PFSK-1 (cell line): ENCODE results near the gene STEAP2.

Source experiments
- FOXP2 ChIP-seq: optimal IDR thresholded peaks from 2 replicates; pipeline ENCODE3; 2011; ENCODE audit warnings: borderline replicate concordance, control low read depth, inconsistent platforms; ENCODE audit not compliant: insufficient read depth; ENCODE audit errors: extremely low read length, extremely low read depth
- POLR2AphosphoS5 ChIP-seq: IDR thresholded peaks from 2 replicates; pipeline ENCODE4 v1.6.1; 2012; ENCODE audit warnings: low read depth, mild to moderate bottlenecking, control low read depth, low read length, moderate library complexity
- SIN3A ChIP-seq: IDR thresholded peaks from 2 replicates; pipeline ENCODE4 v1.6.1; 2012; ENCODE audit warnings: mild to moderate bottlenecking, low read length, moderate library complexity, borderline replicate concordance; ENCODE audit not compliant: insufficient read depth
- TAF1 ChIP-seq: IDR thresholded peaks from 2 replicates; pipeline ENCODE4 v1.6.1; 2012; ENCODE audit warnings: low read length, control low read depth, borderline replicate concordance; ENCODE audit not compliant: insufficient read depth
- TF ChIP-seq, protein P1 (sequence below), 2 experiments: IDR thresholded peaks; 2 replicates each; pipeline versions ENCODE4 v1.6.1 to v1.8.0; 2011 to 2012; ENCODE audit warnings: low read depth in 2 of 2, low read length in 2 of 2, control low read depth in 1 of 2, inconsistent platforms in 1 of 2, mild to moderate bottlenecking in 1 of 2, moderate library complexity in 1 of 2; ENCODE audit not compliant: insufficient read depth in 1 of 2

Gene STEAP2

DNA sequence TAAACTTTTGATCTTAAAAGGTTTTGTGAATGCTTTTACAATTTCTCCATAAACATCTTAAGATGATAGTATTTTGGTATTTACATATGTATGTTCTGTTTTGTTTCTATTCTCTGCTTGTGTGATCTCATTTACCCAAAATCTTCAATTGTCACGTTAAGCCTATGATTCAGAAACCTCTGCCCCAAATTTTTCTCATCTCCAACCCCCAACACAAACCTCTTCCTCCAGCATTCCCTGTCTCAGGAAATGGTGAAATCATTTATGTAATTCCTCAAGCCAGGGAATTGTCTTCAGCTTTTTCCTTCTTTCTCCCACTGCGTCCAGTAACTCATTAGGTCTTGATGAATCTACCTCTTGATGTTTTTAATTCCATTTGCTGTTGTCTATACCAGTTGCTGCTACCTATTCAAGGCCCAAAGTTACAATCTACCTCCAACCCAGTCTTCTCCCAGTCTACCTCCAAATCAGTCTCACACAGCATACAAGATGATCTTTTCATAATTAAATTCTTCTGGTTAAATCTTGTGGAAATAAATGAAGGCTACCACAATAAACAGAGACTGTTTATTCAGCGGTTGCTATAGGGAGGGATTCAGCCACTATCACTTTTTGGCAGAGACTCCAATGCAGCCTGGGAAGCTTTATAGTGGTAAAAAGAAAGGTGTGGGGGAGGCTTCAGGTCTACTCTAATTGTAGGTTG lies 39.2 kb downstream of the STEAP2 start:
- TF ChIP-seq POLR2AphosphoS5 (no peak), FOXP2 (no peak), SIN3A (no peak)

DNA sequence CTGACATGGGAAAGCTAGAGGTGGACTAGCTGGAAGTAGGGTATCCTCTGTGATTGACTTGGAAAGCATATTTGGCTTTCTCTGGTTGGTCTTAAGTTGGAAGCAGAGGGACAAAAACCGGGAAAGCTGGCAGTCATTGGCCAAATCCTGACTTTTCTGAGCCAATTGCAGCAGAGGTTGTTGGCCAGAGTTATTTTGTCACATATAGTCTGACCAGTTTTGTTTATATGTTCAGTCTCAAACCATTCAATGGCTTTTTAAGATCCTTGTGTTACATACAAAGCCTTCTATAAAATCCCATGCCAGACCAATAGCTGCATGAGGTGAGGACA lies 39.7 kb downstream of the STEAP2 start:
- TF ChIP-seq TAF1, result no peak
- TF ChIP-seq, protein P1, sequence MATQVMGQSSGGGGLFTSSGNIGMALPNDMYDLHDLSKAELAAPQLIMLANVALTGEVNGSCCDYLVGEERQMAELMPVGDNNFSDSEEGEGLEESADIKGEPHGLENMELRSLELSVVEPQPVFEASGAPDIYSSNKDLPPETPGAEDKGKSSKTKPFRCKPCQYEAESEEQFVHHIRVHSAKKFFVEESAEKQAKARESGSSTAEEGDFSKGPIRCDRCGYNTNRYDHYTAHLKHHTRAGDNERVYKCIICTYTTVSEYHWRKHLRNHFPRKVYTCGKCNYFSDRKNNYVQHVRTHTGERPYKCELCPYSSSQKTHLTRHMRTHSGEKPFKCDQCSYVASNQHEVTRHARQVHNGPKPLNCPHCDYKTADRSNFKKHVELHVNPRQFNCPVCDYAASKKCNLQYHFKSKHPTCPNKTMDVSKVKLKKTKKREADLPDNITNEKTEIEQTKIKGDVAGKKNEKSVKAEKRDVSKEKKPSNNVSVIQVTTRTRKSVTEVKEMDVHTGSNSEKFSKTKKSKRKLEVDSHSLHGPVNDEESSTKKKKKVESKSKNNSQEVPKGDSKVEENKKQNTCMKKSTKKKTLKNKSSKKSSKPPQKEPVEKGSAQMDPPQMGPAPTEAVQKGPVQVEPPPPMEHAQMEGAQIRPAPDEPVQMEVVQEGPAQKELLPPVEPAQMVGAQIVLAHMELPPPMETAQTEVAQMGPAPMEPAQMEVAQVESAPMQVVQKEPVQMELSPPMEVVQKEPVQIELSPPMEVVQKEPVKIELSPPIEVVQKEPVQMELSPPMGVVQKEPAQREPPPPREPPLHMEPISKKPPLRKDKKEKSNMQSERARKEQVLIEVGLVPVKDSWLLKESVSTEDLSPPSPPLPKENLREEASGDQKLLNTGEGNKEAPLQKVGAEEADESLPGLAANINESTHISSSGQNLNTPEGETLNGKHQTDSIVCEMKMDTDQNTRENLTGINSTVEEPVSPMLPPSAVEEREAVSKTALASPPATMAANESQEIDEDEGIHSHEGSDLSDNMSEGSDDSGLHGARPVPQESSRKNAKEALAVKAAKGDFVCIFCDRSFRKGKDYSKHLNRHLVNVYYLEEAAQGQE (IDR thresholded peaks at IDR 0.05; ENCODE audit: insufficient read depth in 1 of 2, low read depth in 2 of 2, low read length in 2 of 2), result no peak
- TF ChIP-seq FOXP2, result no peak
- no peak for TF ChIP-seq POLR2AphosphoS5
- no peak for TF ChIP-seq SIN3A

DNA sequence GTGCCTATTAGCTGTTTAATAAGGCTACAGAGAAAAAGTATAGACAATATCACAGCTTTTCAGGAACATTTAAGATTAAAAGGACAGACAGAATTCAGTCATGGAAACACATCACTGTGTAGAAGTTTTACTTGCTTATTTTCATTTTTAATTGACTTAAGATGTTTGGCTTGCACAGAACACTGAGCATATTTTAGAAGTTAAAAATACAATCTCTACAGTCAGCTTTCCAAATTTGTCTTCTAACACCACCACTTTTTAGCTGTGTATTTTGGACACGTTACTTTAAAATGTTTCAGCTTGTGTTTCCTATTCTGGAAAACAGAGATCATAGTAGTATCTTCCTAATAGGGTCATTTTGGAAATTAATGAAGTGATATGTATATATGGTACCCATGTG lies 45.2 kb downstream of the STEAP2 start:
- no peak for TF ChIP-seq POLR2AphosphoS5
- TF ChIP-seq, protein P1 (IDR thresholded peaks at IDR 0.05; ENCODE audit: insufficient read depth in 1 of 2, low read depth in 2 of 2, low read length in 2 of 2), result no peak
- TF ChIP-seq SIN3A, result no peak
- TF ChIP-seq FOXP2, result no peak
- TF ChIP-seq TAF1, result no peak

DNA sequence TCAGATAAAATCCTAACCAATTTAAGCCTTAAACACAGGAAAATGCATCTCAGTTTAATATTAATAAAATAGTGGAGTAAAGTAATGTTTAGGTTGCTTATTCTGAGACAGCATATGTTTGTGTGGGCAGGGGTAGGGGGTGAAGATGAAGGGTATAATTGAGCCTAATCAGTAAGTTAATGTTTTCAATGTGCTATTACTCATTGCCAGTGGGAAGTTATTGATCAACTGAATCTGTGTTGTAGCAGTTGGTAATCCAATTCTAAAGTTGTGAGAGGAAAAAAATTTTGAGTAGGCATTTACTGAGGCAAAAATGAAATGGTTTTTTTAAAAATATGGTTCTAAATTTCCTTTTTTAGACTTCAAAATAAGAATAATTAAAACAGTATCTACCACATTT lies 49.9 kb downstream of the STEAP2 start:
- TF ChIP-seq, protein P1 (IDR thresholded peaks at IDR 0.05; ENCODE audit: insufficient read depth in 1 of 2, low read depth in 2 of 2, low read length in 2 of 2), result no peak
- TF ChIP-seq POLR2AphosphoS5 (no peak), TAF1 (no peak), FOXP2 (no peak), SIN3A (no peak)

DNA sequence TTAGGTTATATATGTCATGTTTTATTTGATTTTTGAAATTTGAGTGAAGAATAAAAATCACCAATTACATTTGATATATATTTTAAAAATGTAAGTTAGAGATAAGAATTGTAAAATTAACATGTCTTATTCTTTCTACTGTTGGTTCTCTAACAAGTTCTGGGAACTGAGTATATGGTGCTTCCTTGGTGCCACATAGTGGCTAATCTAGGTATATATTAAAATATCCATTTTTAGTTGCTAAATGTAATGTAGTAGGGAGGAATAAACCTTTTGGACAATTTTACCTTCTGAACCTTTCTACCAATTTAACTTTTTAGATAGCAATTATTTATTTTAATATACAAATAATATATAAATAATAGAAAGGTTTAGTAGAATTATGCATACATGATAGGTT lies 50.9 kb downstream of the STEAP2 start:
- TF ChIP-seq POLR2AphosphoS5, result no peak
- TF ChIP-seq FOXP2, result no peak
- TF ChIP-seq, protein P1 (IDR thresholded peaks at IDR 0.05; ENCODE audit: insufficient read depth in 1 of 2, low read depth in 2 of 2, low read length in 2 of 2), result no peak
- TF ChIP-seq TAF1, result no peak
- TF ChIP-seq SIN3A, result no peak
